ENCODE measurements around the gene KCTD3.

KCTD3 gene

GRCh38 chr1:215661033-215661432 lies 93.9 kb downstream of the KCTD3 start:
- TF ChIP-seq, protein P1, sequence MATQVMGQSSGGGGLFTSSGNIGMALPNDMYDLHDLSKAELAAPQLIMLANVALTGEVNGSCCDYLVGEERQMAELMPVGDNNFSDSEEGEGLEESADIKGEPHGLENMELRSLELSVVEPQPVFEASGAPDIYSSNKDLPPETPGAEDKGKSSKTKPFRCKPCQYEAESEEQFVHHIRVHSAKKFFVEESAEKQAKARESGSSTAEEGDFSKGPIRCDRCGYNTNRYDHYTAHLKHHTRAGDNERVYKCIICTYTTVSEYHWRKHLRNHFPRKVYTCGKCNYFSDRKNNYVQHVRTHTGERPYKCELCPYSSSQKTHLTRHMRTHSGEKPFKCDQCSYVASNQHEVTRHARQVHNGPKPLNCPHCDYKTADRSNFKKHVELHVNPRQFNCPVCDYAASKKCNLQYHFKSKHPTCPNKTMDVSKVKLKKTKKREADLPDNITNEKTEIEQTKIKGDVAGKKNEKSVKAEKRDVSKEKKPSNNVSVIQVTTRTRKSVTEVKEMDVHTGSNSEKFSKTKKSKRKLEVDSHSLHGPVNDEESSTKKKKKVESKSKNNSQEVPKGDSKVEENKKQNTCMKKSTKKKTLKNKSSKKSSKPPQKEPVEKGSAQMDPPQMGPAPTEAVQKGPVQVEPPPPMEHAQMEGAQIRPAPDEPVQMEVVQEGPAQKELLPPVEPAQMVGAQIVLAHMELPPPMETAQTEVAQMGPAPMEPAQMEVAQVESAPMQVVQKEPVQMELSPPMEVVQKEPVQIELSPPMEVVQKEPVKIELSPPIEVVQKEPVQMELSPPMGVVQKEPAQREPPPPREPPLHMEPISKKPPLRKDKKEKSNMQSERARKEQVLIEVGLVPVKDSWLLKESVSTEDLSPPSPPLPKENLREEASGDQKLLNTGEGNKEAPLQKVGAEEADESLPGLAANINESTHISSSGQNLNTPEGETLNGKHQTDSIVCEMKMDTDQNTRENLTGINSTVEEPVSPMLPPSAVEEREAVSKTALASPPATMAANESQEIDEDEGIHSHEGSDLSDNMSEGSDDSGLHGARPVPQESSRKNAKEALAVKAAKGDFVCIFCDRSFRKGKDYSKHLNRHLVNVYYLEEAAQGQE (IDR thresholded peaks at IDR 0.05; ENCODE audit: insufficient replicate concordance, low read depth) = no peak
- TF ChIP-seq CTCF (IDR thresholded peaks at IDR 0.05; ENCODE audit: insufficient read depth, low read length) = no peak
- no peak for TF ChIP-seq GABPA (IDR thresholded peaks at IDR 0.05; ENCODE audit: low read depth)
- TF ChIP-seq POLR2AphosphoS5 (IDR thresholded peaks at IDR 0.05; ENCODE audit: low read depth) = no peak
- no peak for TF ChIP-seq SPI1 (IDR thresholded peaks at IDR 0.05; ENCODE audit: borderline replicate concordance, low read depth)
- H3K27me3 ChIP-seq (ENCODE audit: insufficient read depth, poor library complexity, severe bottlenecking) = no peaks in the 10 kb centered on the region
- H3K4me3 ChIP-seq (replicated peaks; ENCODE audit: insufficient read depth, low read length) = no peak overlapping the region
- no peak overlapping the region for H3K27ac ChIP-seq (replicated peaks)
- DNase-seq (ENCODE audit: low read depth in 1 of 2, low spot score in 1 of 2) = no peak

DNA sequence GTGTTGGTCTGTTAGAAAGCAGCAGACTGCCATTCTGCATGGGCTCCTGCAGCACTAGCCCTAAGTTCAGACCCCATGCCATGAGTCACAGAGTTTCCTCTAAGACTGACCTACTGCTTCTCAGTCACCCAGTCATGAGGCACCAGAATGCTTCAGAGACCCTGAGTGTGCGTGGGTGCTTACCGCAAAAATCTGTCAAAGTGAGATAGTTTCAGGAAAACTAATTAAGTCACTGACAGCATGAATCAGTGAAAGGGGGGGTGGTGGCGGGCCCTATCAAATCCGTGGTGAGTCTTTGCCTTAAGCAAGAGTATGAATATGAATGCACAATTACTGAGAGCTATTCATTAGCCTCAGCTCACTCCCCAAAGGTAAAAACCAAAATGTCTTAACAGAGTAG lies 98.1 kb downstream of the KCTD3 start:
- Histone ChIP-seq H3K27me3 (ENCODE audit: insufficient read depth, poor library complexity, severe bottlenecking) (no peaks in the 10 kb centered on the region), H3K4me3 (replicated peaks; ENCODE audit: insufficient read depth, low read length) (no peak overlapping the region), H3K27ac (replicated peaks) (no peak overlapping the region)
- TF ChIP-seq GABPA (IDR thresholded peaks at IDR 0.05; ENCODE audit: low read depth) (no peak), POLR2AphosphoS5 (IDR thresholded peaks at IDR 0.05; ENCODE audit: low read depth) (no peak), SPI1 (IDR thresholded peaks at IDR 0.05; ENCODE audit: borderline replicate concordance, low read depth) (no peak), CTCF (IDR thresholded peaks at IDR 0.05; ENCODE audit: insufficient read depth, low read length) (no peak)
- TF ChIP-seq, protein P1 (IDR thresholded peaks at IDR 0.05; ENCODE audit: insufficient replicate concordance, low read depth) = no peak
- no peak for DNase-seq (ENCODE audit: low read depth in 1 of 2, low spot score in 1 of 2)

GRCh38 chr1:215667761-215668160 lies 100.7 kb downstream of the KCTD3 start:
- no peak overlapping the region for H3K27ac ChIP-seq (replicated peaks)
- DNase-seq (ENCODE audit: low read depth in 1 of 2, low spot score in 1 of 2) = no peak
- TF ChIP-seq, protein P1 (IDR thresholded peaks at IDR 0.05; ENCODE audit: insufficient replicate concordance, low read depth) = no peak
- no peak for TF ChIP-seq POLR2AphosphoS5 (IDR thresholded peaks at IDR 0.05; ENCODE audit: low read depth)
- TF ChIP-seq GABPA (IDR thresholded peaks at IDR 0.05; ENCODE audit: low read depth) = no peak
- no peak for TF ChIP-seq SPI1 (IDR thresholded peaks at IDR 0.05; ENCODE audit: borderline replicate concordance, low read depth)
- TF ChIP-seq CTCF (IDR thresholded peaks at IDR 0.05; ENCODE audit: insufficient read depth, low read length) = no peak
- no peaks in the 10 kb centered on the region for H3K27me3 ChIP-seq (ENCODE audit: insufficient read depth, poor library complexity, severe bottlenecking)
- no peak overlapping the region for H3K4me3 ChIP-seq (replicated peaks; ENCODE audit: insufficient read depth, low read length)

Measured in HL-60 (cell line).